Astrocyte (in vitro differentiated cells and primary cell): ENCODE results near the gene RIPK1. TPM values are rescaled to one million over a fixed set of nuclear protein-coding genes. Genes with fewer than 3 reads are reported as not detected.
"Not testable (repeated sequence)": the region's sequence is repeated elsewhere in the genome, so short reads cannot be mapped to it uniquely, and the experiment has no call there.

Experiments used
- DNase-seq: peaks from one replicate; pipeline ENCODE4 v3.0.0-alpha.2; 2010; ENCODE audit warnings: low read depth
- FAIRE-seq: peaks from 2 replicates; lab custom pipeline; 2011; peaks lifted over from hg19 to GRCh38; lab: Jason Lieb, UNC
- H2AFZ ChIP-seq: 2 replicates; pipeline ENCODE4 v1.6.0; 2012; ENCODE audit warnings: low read depth, low read length, inconsistent platforms
- H3K27ac ChIP-seq: 2 replicates; pipeline ENCODE4 v1.5.1; 2011; ENCODE audit warnings: low read depth, low read length, inconsistent platforms
- H3K27me3 ChIP-seq: 2 replicates; pipeline ENCODE4 v1.6.0; 2011; ENCODE audit warnings: low read length, inconsistent platforms; ENCODE audit not compliant: insufficient read depth
- H3K36me3 ChIP-seq: 2 replicates; pipeline ENCODE4 v1.5.1; 2011; ENCODE audit warnings: low read length, inconsistent platforms; ENCODE audit not compliant: insufficient read depth
- H3K4me1 ChIP-seq: 2 replicates; pipeline ENCODE4 v1.5.1; 2011; ENCODE audit warnings: low read length, inconsistent platforms; ENCODE audit not compliant: insufficient read depth
- H3K4me2 ChIP-seq: 2 replicates; pipeline ENCODE4 v1.6.0; 2012; ENCODE audit warnings: low read length, inconsistent platforms
- H3K4me3 ChIP-seq: 2 replicates; pipeline ENCODE4 v1.5.1; 2011; ENCODE audit warnings: low read depth, mild to moderate bottlenecking, low read length, inconsistent platforms; ENCODE audit not compliant: insufficient read depth
- H3K79me2 ChIP-seq: 2 replicates; pipeline ENCODE4 v1.6.0; 2012; ENCODE audit warnings: mild to moderate bottlenecking, low read length, inconsistent platforms; ENCODE audit not compliant: insufficient read depth
- H3K9ac ChIP-seq: 2 replicates; pipeline ENCODE4 v1.6.0; 2012; ENCODE audit warnings: mild to moderate bottlenecking, low read length, inconsistent platforms
- H3K9me3 ChIP-seq: 2 replicates; pipeline ENCODE4 v1.5.1; 2012; ENCODE audit warnings: low read depth, mild to moderate bottlenecking, low read length, inconsistent platforms; ENCODE audit not compliant: insufficient read depth
- H4K20me1 ChIP-seq: 2 replicates; pipeline ENCODE4 v1.6.0; 2012; ENCODE audit warnings: low read length, inconsistent platforms; ENCODE audit not compliant: insufficient read depth
- H3K27ac Mint-ChIP-seq: one replicate; pipeline ENCODE4 v1.8.0; 2021; ENCODE audit warnings: mild to moderate bottlenecking, mixed read lengths; ENCODE audit not compliant: unreplicated experiment
- H3K27me3 Mint-ChIP-seq: one replicate; pipeline ENCODE4 v1.8.0; 2021; ENCODE audit warnings: low read depth, mixed read lengths; ENCODE audit not compliant: unreplicated experiment
- H3K36me3 Mint-ChIP-seq: one replicate; pipeline ENCODE4 v1.8.0; 2021; ENCODE audit warnings: low read depth, mixed read lengths; ENCODE audit not compliant: unreplicated experiment
- H3K4me1 Mint-ChIP-seq: one replicate; pipeline ENCODE4 v1.8.0; 2021; ENCODE audit warnings: low read depth, mixed read lengths; ENCODE audit not compliant: unreplicated experiment
- H3K4me3 Mint-ChIP-seq: one replicate; pipeline ENCODE4 v1.8.0; 2021; ENCODE audit warnings: mild to moderate bottlenecking, moderate library complexity, mixed read lengths; ENCODE audit not compliant: unreplicated experiment
- H3K9me3 Mint-ChIP-seq: one replicate; pipeline ENCODE4 v1.8.0; 2021; ENCODE audit warnings: mild to moderate bottlenecking, mixed read lengths; ENCODE audit not compliant: unreplicated experiment
- EZH2 ChIP-seq: IDR thresholded peaks from 2 replicates; pipeline ENCODE4 v1.6.1; 2012; ENCODE audit warnings: mild to moderate bottlenecking, low read length, inconsistent platforms; ENCODE audit not compliant: insufficient read depth
- total RNA-seq: library from RNA; stranded (reverse); gene quantifications from 2 replicates; pipeline ENCODE4 v1.2.1, GENCODE V29; 2021
- TF ChIP-seq, protein P1 (sequence below): IDR thresholded peaks from 2 replicates; pipeline ENCODE4 v1.5.1; 2011; ENCODE audit warnings: low read depth, mild to moderate bottlenecking, inconsistent platforms, low read length, moderate library complexity; ENCODE audit not compliant: insufficient read depth

Gene RIPK1
- total RNA-seq, 1 donor from 2014 or later: 21.9 TPM

DNA sequence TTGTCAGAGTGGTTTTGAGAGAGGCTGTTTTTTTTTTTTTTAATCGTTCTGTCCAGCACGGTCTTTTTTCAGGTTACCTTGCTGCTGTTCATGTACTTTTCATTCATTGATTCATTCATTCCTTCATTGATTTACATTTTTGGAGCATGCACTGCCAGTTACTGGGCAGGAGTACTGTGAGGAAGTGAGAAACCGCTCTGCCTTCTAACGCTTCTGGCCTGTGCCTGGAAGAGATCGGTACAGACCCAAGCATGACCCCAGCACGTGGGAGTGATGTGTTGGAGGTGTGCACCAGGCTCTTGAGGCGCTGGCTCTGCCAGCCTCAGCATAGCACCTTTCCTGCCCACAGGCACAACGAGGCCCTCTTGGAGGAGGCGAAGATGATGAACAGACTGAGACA is 9.1 kb downstream of the RIPK1 start:
- H3K79me2 ChIP-seq: peaks cover 66% of the 10 kb centered on the region
- no peaks in the 10 kb centered on the region for H3K9me3 Mint-ChIP-seq
- peaks cover 28% of the 10 kb centered on the region for H3K36me3 ChIP-seq

DNA sequence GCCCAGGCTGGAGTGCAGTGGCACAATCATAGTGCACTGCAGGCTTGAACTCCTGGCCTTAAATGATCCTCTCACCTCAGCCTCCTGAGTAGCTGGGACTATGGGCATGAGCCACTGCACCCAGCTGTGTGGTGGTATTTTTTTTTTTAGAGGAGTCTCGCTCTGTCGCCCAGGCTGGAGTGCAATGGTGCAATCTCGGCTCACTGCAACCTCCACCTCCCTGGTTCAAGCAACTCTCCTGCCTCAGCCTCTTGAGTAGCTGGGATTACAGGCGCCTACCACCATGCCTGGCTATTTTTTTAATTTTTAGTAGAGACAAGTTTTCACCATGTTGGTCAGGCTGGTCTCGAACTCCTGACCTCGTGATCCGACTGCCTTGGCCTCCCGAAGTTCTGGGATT is 10.7 kb downstream of the RIPK1 start:
- not testable (repeated sequence) for H3K9ac ChIP-seq, H3K4me3 Mint-ChIP-seq, H3K9me3 Mint-ChIP-seq, H3K9me3 ChIP-seq, H3K27me3 Mint-ChIP-seq, H3K27me3 ChIP-seq, H3K4me3 ChIP-seq, H3K27ac ChIP-seq, H3K4me2 ChIP-seq, DNase-seq, FAIRE-seq, H2AFZ ChIP-seq, H3K27ac Mint-ChIP-seq
- Histone ChIP-seq H3K79me2 (peaks cover 51% of the 10 kb centered on the region), H3K36me3 (peaks cover 43% of the 10 kb centered on the region), H3K4me1 (peaks cover 13% of the 10 kb centered on the region), H4K20me1 (peaks cover 49% of the 10 kb centered on the region)
- Mint-ChIP-seq H3K4me1 (peaks cover 12% of the 10 kb centered on the region), H3K36me3 (peaks cover 32% of the 10 kb centered on the region)

More for the DNA sequence above, 9.1 kb downstream of the RIPK1 start:
- no peak overlapping the region for H3K27ac Mint-ChIP-seq
- Histone ChIP-seq H3K9me3 (no peaks in the 10 kb centered on the region), H3K4me3 (no peak overlapping the region), H3K27ac (no peak overlapping the region), H2AFZ (no peak overlapping the region), H4K20me1 (peaks cover 62% of the 10 kb centered on the region), H3K4me1 (peaks cover 13% of the 10 kb centered on the region), H3K27me3 (no peaks in the 10 kb centered on the region), H3K9ac (no peak overlapping the region), H3K4me2 (no peak overlapping the region)
- no peaks in the 10 kb centered on the region for H3K27me3 Mint-ChIP-seq
- H3K36me3 Mint-ChIP-seq: peaks cover 22% of the 10 kb centered on the region
- FAIRE-seq (no peak), DNase-seq (no peak)
- peaks cover 12% of the 10 kb centered on the region for H3K4me1 Mint-ChIP-seq
- TF ChIP-seq EZH2: no peak
- TF ChIP-seq, protein P1, sequence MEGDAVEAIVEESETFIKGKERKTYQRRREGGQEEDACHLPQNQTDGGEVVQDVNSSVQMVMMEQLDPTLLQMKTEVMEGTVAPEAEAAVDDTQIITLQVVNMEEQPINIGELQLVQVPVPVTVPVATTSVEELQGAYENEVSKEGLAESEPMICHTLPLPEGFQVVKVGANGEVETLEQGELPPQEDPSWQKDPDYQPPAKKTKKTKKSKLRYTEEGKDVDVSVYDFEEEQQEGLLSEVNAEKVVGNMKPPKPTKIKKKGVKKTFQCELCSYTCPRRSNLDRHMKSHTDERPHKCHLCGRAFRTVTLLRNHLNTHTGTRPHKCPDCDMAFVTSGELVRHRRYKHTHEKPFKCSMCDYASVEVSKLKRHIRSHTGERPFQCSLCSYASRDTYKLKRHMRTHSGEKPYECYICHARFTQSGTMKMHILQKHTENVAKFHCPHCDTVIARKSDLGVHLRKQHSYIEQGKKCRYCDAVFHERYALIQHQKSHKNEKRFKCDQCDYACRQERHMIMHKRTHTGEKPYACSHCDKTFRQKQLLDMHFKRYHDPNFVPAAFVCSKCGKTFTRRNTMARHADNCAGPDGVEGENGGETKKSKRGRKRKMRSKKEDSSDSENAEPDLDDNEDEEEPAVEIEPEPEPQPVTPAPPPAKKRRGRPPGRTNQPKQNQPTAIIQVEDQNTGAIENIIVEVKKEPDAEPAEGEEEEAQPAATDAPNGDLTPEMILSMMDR: no peak
- no peak overlapping the region for H3K4me3 Mint-ChIP-seq

DNA sequence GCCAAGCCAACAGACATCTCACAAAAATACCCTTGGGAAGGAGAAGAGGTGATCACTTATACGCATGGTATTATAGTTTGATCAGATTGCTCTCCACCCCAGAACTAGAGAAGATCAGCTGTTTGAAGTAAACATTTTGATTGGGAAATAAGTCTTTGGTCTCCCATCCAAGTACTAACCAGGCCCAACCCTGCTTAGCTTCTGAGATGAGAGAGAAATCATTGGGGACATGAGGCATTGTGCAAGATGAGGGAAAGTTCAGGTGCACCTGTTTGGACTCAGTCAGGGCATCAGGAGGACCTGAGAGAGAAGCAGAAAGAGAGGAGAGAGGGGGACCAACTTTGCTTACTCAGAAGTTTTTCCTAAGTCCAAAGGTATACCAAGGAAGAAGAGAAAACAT is 11.4 kb downstream of the RIPK1 start:
- Histone ChIP-seq H3K4me1 (peaks cover 13% of the 10 kb centered on the region), H3K36me3 (peaks cover 47% of the 10 kb centered on the region), H4K20me1 (peaks cover 45% of the 10 kb centered on the region), H3K27me3 (no peaks in the 10 kb centered on the region), H3K79me2 (peaks cover 45% of the 10 kb centered on the region), H2AFZ (no peak overlapping the region), H3K9ac (no peak overlapping the region), H3K27ac (no peak overlapping the region), H3K9me3 (no peaks in the 10 kb centered on the region), H3K4me3 (no peak overlapping the region), H3K4me2 (no peak overlapping the region)
- Mint-ChIP-seq H3K4me3 (no peak overlapping the region), H3K36me3 (peaks cover 38% of the 10 kb centered on the region), H3K27me3 (no peaks in the 10 kb centered on the region), H3K27ac (no peak overlapping the region), H3K9me3 (no peaks in the 10 kb centered on the region), H3K4me1 (peaks cover 12% of the 10 kb centered on the region)
- DNase-seq (no peak), FAIRE-seq (no peak)
- TF ChIP-seq, protein P1: no peak
- no peak for TF ChIP-seq EZH2
